Esophagus muscularis mucosa (tissue), 4 donors: ENCODE results near the gene TBC1D9B. TPM values are rescaled to one million over a fixed set of nuclear protein-coding genes. Genes with fewer than 3 reads are reported as not detected.

Source experiments
- DNase-seq: peaks from one replicate; pipeline ENCODE4 v3.0.0-alpha.2; 2017; ENCODE audit errors: extremely low spot score
- H3K27ac ChIP-seq, 4 donors: fragments of 200-600 bp; sonication (generic); replicated peaks in 1 of 4; 1 replicate in 3 of 4; 2 replicates in 1 of 4; pipeline ENCODE4 v1.5.1; 2016 to 2019; ENCODE audit warnings: mild to moderate bottlenecking in 1 of 4
- H3K27me3 ChIP-seq, 4 donors: fragments of 200-600 bp; sonication (generic); one replicate each; pipeline versions ENCODE4 v1.5.1 to v1.6.0; 2016 to 2019
- H3K36me3 ChIP-seq, 4 donors: fragments of 200-600 bp; sonication (generic); one replicate each; pipeline ENCODE4 v1.5.1; 2016 to 2019
- H3K4me1 ChIP-seq, 4 donors: fragments of 200-600 bp; sonication (generic); one replicate each; pipeline ENCODE4 v1.5.1; 2016 to 2019
- H3K4me3 ChIP-seq, 4 donors: fragments of 200-600 bp; sonication (generic); 1 replicate in 2 of 4; 2 replicates in 2 of 4; pipeline ENCODE4 v1.5.1; 2016 to 2019; ENCODE audit warnings: mild to moderate bottlenecking in 4 of 4, moderate library complexity in 1 of 4
- H3K9me3 ChIP-seq, 4 donors: fragments of 200-600 bp; sonication (generic); 1 replicate in 3 of 4; 2 replicates in 1 of 4; pipeline ENCODE4 v1.5.1; 2016 to 2019
- EP300 ChIP-seq: sonication (generic); formaldehyde crosslinking; IDR thresholded peaks from one replicate; pipeline ENCODE4 v1.6.1; 2017; ENCODE audit warnings: antibody characterized with exemption
- POLR2A ChIP-seq: fragments of 450-650 bp; IDR thresholded peaks from one replicate; pipeline ENCODE4 v1.6.1; 2017; ENCODE audit warnings: antibody characterized with exemption, moderate library complexity, mild to moderate bottlenecking, low read depth
- POLR2AphosphoS5 ChIP-seq, 2 donors: sonication (generic); formaldehyde crosslinking; IDR thresholded peaks; one replicate each; pipeline ENCODE4 v1.6.1; 2017; ENCODE audit warnings: antibody characterized with exemption in 2 of 2
- WGBS: methylation state at CpG from one replicate; pipeline ENCODE4 v1.1.5; 2018; 5-methylcytosine and 5-hydroxymethylcytosine counted together
- intact Hi-C: fragments of 100-400 bp; cut with DNase I; formaldehyde crosslinking; loops from one replicate; pipeline ENCODE4 v1.15.1; 2023
- total RNA-seq, 4 donors: library from RNA; depleted of rRNA; stranded (reverse); fragments of >200 nt; gene quantifications; one replicate each; pipeline versions ENCODE4 v1.1.0 to v1.2.1, GENCODE V29; 2016
- TF ChIP-seq, protein P1 (sequence below), 3 experiments: fragments of 200-600 bp in 2 of 3; fragments of 450-650 bp in 1 of 3; sonication (generic) in 2 of 3; IDR thresholded peaks; one replicate each; pipeline ENCODE4 v1.5.1; 2017 to 2019; ENCODE audit warnings: antibody characterized with exemption in 3 of 3, mild to moderate bottlenecking in 2 of 3, moderate library complexity in 1 of 3

Gene TBC1D9B
- total RNA-seq, 4 donors from 2014 or later: 80.2 to 229 (median 143) TPM

DNA sequence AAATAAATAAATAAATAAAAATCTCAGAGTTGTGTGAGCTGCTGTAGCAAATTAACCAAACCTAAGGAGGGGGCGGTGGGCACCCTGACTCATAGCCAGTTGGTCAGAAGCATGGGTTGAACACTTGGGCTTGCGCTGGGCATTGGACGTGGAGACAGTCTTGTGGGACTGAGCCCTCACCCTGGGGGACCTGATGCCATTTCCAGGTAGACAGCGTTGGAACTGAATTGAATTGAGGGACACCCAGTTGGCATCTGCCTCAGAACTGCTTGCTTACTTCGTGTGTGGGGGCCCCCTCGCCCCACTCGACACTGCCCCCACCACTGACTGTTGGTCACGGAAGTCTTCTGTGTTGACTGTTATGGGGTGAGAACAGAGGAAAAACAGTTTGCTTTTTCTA, 19.0 kb upstream of the TBC1D9B start:
- no peaks in the 10 kb centered on the region for H3K36me3 ChIP-seq
- 89% methylated on average over 8 of the region's 8 CpGs for WGBS
- TF ChIP-seq POLR2AphosphoS5 (IDR thresholded peaks at IDR 0.05) (no peak), EP300 (no peak), POLR2A (no peak)
- TF ChIP-seq, protein P1, sequence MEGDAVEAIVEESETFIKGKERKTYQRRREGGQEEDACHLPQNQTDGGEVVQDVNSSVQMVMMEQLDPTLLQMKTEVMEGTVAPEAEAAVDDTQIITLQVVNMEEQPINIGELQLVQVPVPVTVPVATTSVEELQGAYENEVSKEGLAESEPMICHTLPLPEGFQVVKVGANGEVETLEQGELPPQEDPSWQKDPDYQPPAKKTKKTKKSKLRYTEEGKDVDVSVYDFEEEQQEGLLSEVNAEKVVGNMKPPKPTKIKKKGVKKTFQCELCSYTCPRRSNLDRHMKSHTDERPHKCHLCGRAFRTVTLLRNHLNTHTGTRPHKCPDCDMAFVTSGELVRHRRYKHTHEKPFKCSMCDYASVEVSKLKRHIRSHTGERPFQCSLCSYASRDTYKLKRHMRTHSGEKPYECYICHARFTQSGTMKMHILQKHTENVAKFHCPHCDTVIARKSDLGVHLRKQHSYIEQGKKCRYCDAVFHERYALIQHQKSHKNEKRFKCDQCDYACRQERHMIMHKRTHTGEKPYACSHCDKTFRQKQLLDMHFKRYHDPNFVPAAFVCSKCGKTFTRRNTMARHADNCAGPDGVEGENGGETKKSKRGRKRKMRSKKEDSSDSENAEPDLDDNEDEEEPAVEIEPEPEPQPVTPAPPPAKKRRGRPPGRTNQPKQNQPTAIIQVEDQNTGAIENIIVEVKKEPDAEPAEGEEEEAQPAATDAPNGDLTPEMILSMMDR (IDR thresholded peaks at IDR 0.05): no peak
- DNase-seq: peak; percentile 91
- no peak overlapping the region for H3K4me3 ChIP-seq
- no peaks in the 10 kb centered on the region for H3K4me1 ChIP-seq
- no peaks in the 10 kb centered on the region for H3K27me3 ChIP-seq
- H3K27ac ChIP-seq: no peak overlapping the region
- intact Hi-C loops: no loop called here
- no peaks in the 10 kb centered on the region for H3K9me3 ChIP-seq

DNA sequence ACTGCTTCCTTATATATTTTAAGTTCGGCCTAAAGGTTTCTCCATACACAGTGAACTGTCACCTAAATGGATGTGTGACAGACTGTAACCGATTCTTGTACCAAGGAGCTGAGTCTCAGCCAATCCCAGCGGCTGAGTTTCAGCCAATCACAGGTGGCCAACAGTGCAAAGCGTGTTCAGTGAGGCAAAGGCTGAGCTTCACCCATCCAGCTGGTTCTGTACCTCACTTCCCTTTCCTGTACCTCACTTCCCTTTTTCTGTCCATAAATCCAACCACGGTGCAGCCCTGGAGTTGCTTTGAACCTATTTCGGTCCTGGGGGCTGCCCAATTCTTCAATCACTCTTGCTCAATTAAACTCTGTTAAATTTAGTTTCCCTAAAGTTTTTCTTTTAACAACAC, 15.7 kb upstream of the TBC1D9B start:
- H3K9me3 ChIP-seq: no peaks in the 10 kb centered on the region
- intact Hi-C loops: no loop called here
- no peaks in the 10 kb centered on the region for H3K4me1 ChIP-seq
- no peaks in the 10 kb centered on the region for H3K27me3 ChIP-seq
- no peak for TF ChIP-seq POLR2AphosphoS5 (IDR thresholded peaks at IDR 0.05)
- TF ChIP-seq, protein P1 (IDR thresholded peaks at IDR 0.05): no peak
- TF ChIP-seq EP300: no peak
- no peak for TF ChIP-seq POLR2A
- H3K4me3 ChIP-seq: no peak overlapping the region
- peak; percentile 39 for DNase-seq
- H3K27ac ChIP-seq: no peak overlapping the region
- no peaks in the 10 kb centered on the region for H3K36me3 ChIP-seq
- WGBS: 86% methylated on average over 6 of the region's 6 CpGs

GRCh38 chr5:179920175-179920574, 12.5 kb upstream of the TBC1D9B start:
- Histone ChIP-seq H3K27me3 (no peaks in the 10 kb centered on the region), H3K27ac (no peak overlapping the region), H3K9me3 (no peaks in the 10 kb centered on the region), H3K4me1 (no peaks in the 10 kb centered on the region), H3K4me3 (no peak overlapping the region), H3K36me3 (no peaks in the 10 kb centered on the region)
- intact Hi-C loops: no loop called here
- peak; percentile 75 for DNase-seq
- TF ChIP-seq, protein P1 (IDR thresholded peaks at IDR 0.05): no peak
- TF ChIP-seq POLR2A (no peak), POLR2AphosphoS5 (IDR thresholded peaks at IDR 0.05) (no peak), EP300 (no peak)
- WGBS: 94% methylated on average over 4 of the region's 4 CpGs

DNA sequence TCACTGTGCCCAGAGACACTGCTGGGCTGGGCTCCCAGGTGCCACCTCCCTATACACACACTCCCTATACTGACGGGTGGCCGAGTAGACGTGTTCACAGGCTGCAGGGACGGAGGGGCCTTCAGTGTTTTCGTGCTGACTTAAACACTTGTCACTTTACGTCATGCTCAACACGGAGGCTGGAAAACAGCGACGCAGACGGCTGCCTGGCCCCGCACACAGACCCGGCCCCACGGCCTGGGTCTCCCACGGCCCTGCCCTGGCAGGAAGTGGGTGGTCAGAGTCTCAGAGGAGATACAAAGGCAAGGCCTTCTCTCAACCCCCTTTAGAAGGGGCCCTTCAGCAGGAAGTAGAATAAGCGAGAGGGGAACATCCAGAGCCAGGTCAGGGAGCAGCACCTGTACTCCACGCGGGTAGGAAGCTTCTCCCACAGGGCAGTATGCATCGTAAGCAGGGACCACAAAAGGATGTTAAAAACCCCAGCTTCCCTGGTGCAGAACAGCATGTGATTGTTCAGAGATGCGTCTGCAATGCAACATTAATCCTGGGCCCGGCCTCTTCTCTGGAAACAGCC, 11.9 kb upstream of the TBC1D9B start:
- intact Hi-C loops: no loop called here
- Histone ChIP-seq H3K27ac (no peak overlapping the region), H3K36me3 (no peaks in the 10 kb centered on the region), H3K4me1 (no peaks in the 10 kb centered on the region), H3K4me3 (no peak overlapping the region), H3K27me3 (no peaks in the 10 kb centered on the region), H3K9me3 (no peaks in the 10 kb centered on the region)
- DNase-seq: peak; percentile 70
- TF ChIP-seq, protein P1 (IDR thresholded peaks at IDR 0.05): no peak
- TF ChIP-seq POLR2A (no peak), POLR2AphosphoS5 (IDR thresholded peaks at IDR 0.05) (no peak), EP300 (no peak)
- WGBS: 82% methylated on average over 18 of the region's 20 CpGs
